Loucy (cell line): ENCODE data around the gene PCCA.
"Not testable (repeated sequence)": the region's sequence is repeated elsewhere in the genome, so short reads cannot be mapped to it uniquely, and the experiment has no call there.

Source experiments
- CTCF ChIP-seq: fragments of 200-600 bp; sonication (generic); conservative IDR thresholded peaks from 2 replicates; pipeline ENCODE4 v1.5.1; 2014; ENCODE audit warnings: mild to moderate bottlenecking, antibody characterized with exemption, low read length
- EZH2phosphoT487 ChIP-seq: fragments of 200-600 bp; IDR thresholded peaks from 2 replicates; pipeline ENCODE4 v1.6.1; 2018; ENCODE audit warnings: antibody characterized with exemption, mild to moderate bottlenecking, moderate library complexity, borderline replicate concordance

GRCh38 chr13:100092273-100092672 lies 3.4 kb downstream of the PCCA start:
- not testable (repeated sequence) for TF ChIP-seq CTCF, EZH2phosphoT487
